AG04450 (cell line): ENCODE results near the gene APAF1. TPM values are rescaled to one million over a fixed set of nuclear protein-coding genes. Genes with fewer than 3 reads are reported as not detected.
A peak's percentile ranks its signal among the peaks of the same experiment; 100 is the strongest.

Source experiments
- CTCF ChIA-PET: fragments of 300-600, 350-600 bp; formaldehyde crosslinking; extraction: SDS; loops from one replicate; lab custom pipeline; 2022; ENCODE audit warnings: antibody characterized with exemption, inconsistent platforms; lab: Charles Lee
- POLR2A ChIA-PET: fragments of 350-600 bp; formaldehyde crosslinking; extraction: SDS; loops from one replicate; lab custom pipeline; 2021; ENCODE audit warnings: antibody characterized with exemption, inconsistent platforms; lab: Yijun Ruan, JAX
- DNase-seq: peaks from one replicate; pipeline ENCODE4 v3.0.0-alpha.2; 2011; ENCODE audit warnings: low read depth, low spot score
- H3K27ac ChIP-seq: one replicate; pipeline ENCODE4 v1.5.1; 2012; ENCODE audit warnings: low read depth, low read length, control low read depth
- H3K27me3 ChIP-seq: one replicate; pipeline ENCODE4 v1.6.0; 2012; ENCODE audit warnings: low read length; ENCODE audit not compliant: control insufficient read depth, insufficient read depth
- H3K4me3 ChIP-seq: 2 replicates; pipeline ENCODE4 v1.5.1; 2011; ENCODE audit warnings: mild to moderate bottlenecking, low read depth, low read length, control low read depth
- H3K9me3 ChIP-seq: 2 replicates; pipeline ENCODE4 v1.5.1; 2012; ENCODE audit warnings: low read length; ENCODE audit not compliant: control insufficient read depth, insufficient read depth
- CTCF ChIP-seq: IDR thresholded peaks from 2 replicates; pipeline ENCODE4 v1.5.1; 2011; ENCODE audit warnings: low read depth, low read length, control low read depth, inconsistent platforms
- polyA plus RNA-seq: library from polyadenylated mRNA; depleted of rRNA; stranded (reverse); fragments of >200 nt; gene quantifications from 2 replicates; pipeline ENCODE4 v1.2.3, GENCODE V29; 2011

Gene APAF1
- polyA plus RNA-seq, 1 experiment = 21.0 TPM

GRCh38 chr12:98748463-98748862 is 103.4 kb downstream of the APAF1 start:
- ChIA-PET POLR2A (no interaction called here), CTCF (no interaction called here)
- Histone ChIP-seq H3K9me3 (no peaks in the 10 kb centered on the region; the same call in 1 of the 2 replicates), H3K4me3 (no peak overlapping the region), H3K27ac (no peak overlapping the region), H3K27me3 (peaks cover 2% of the 10 kb centered on the region)
- TF ChIP-seq CTCF = no peak
- no peak for DNase-seq

GRCh38 chr12:98750511-98750910 is 105.4 kb downstream of the APAF1 start:
- no peak for TF ChIP-seq CTCF
- Histone ChIP-seq H3K27ac (no peak overlapping the region), H3K9me3 (no peaks in the 10 kb centered on the region; the same call in 1 of the 2 replicates), H3K27me3 (peaks cover 2% of the 10 kb centered on the region), H3K4me3 (no peak overlapping the region)
- no peak for DNase-seq
- ChIA-PET POLR2A (no interaction called here), CTCF (interaction anchor here (0.8 kb wide), 1 partner anchor 153 kb away, joined by 3 read pairs; no protein-coding TSS in a partner anchor)

GRCh38 chr12:98751580-98752115 is 106.6 kb downstream of the APAF1 start:
- H3K27ac ChIP-seq = no peak overlapping the region
- no peaks in the 10 kb centered on the region for H3K9me3 ChIP-seq
- peaks cover 2% of the 10 kb centered on the region for H3K27me3 ChIP-seq
- DNase-seq = no peak
- TF ChIP-seq CTCF = no peak
- no peak overlapping the region for H3K4me3 ChIP-seq
- ChIA-PET POLR2A (no interaction called here), CTCF (interaction anchor here (1.7 kb wide), 1 partner anchor 247 kb away, joined by 5 read pairs; no protein-coding TSS in a partner anchor)

- Histone ChIP-seq H3K27me3 (peaks cover 2% of the 10 kb centered on the region), H3K27ac (peak overlapping the region; percentile 47), H3K4me3 (no peak overlapping the region), H3K9me3 (no peaks in the 10 kb centered on the region)
- DNase-seq = no peak
- no peak for TF ChIP-seq CTCF
- CTCF ChIA-PET = interaction anchor here (1.1 to 1.7 kb wide), 2 partner anchors 53 to 246 kb away, joined by 3 to 5 read pairs; no protein-coding TSS in a partner anchor
- POLR2A ChIA-PET = no interaction called here
These were observed 107.6 kb downstream of the APAF1 start for GRCh38 chr12:98752726-98753125.

GRCh38 chr12:98754095-98754494 is 109.0 kb downstream of the APAF1 start:
- H3K27ac ChIP-seq = no peak overlapping the region
- ChIA-PET CTCF (no interaction called here), POLR2A (no interaction called here)
- H3K9me3 ChIP-seq = no peaks in the 10 kb centered on the region
- H3K4me3 ChIP-seq = no peak overlapping the region
- peaks cover 2% of the 10 kb centered on the region for H3K27me3 ChIP-seq
- peak; percentile 20 for DNase-seq
- TF ChIP-seq CTCF = no peak
